GM12878 (cell line): ENCODE data around the gene MYL6B. TPM values are rescaled to one million over a fixed set of nuclear protein-coding genes. Genes with fewer than 3 reads are reported as not detected.

Source experiments
- BHLHE40 ChIP-seq, 2 experiments: fragments of 450-650 bp in 1 of 2; IDR thresholded peaks; 2 replicates each; pipeline ENCODE4 v1.6.1; 2011 to 2017; ENCODE audit warnings: low read depth in 2 of 2, borderline replicate concordance in 1 of 2, improper control_type of control experiment in 1 of 2, low read length in 1 of 2, mild to moderate bottlenecking in 1 of 2
- BRCA1 ChIP-seq: IDR thresholded peaks from 2 replicates; pipeline ENCODE4 v1.6.1; 2011; ENCODE audit warnings: low read depth, low read length, improper control_type of control experiment
- CBX5 ChIP-seq: sonication (generic); IDR thresholded peaks from 2 replicates; pipeline ENCODE4 v1.6.1; 2016; ENCODE audit warnings: low read depth, moderate library complexity, mild to moderate bottlenecking, inconsistent platforms
- EGR1 ChIP-seq, 2 experiments: IDR thresholded peaks; 1 replicate in 1 of 2; 2 replicates in 1 of 2; pipeline ENCODE4 v1.6.1; 2011 to 2012; ENCODE audit warnings: low read depth in 2 of 2, low read length in 2 of 2, borderline replicate concordance in 1 of 2, mild to moderate bottlenecking in 1 of 2, moderate library complexity in 1 of 2
- IKZF2 ChIP-seq, 2 experiments: fragments of 450-650 bp; IDR thresholded peaks; 2 replicates each; pipeline ENCODE4 v1.6.1; 2017; ENCODE audit warnings: mild to moderate bottlenecking in 2 of 2, moderate library complexity in 2 of 2
- POLR2AphosphoS2 ChIP-seq: IDR thresholded peaks from 2 replicates; pipeline ENCODE4 v1.6.1; 2011; ENCODE audit warnings: low read depth, mild to moderate bottlenecking, low read length, improper control_type of control experiment, moderate library complexity
- SMARCA5 ChIP-seq: fragments of 450-650 bp; IDR thresholded peaks from 2 replicates; pipeline ENCODE4 v1.6.1; 2017; ENCODE audit warnings: mild to moderate bottlenecking
- YY1 ChIP-seq: IDR thresholded peaks from 2 replicates; pipeline ENCODE4 v1.6.1; 2011; ENCODE audit warnings: low read depth, mild to moderate bottlenecking, low read length
- ZNF274 ChIP-seq: IDR thresholded peaks from one replicate; pipeline ENCODE4 v1.8.0; 2011; ENCODE audit not compliant: insufficient read length, insufficient read depth
- polyA plus RNA-seq, 11 experiments: library from polyadenylated mRNA; depleted of rRNA in 4 of 11; unstranded in 6 of 11; stranded (reverse) in 5 of 11; fragments of >200 nt; fragmentation: Nextera tagmentation in 4 of 11; fragmentation: Illumina TruSeq in 1 of 11; extraction: Ambion mirVana in 4 of 11; extraction: Trizol in 1 of 11; gene quantifications; 1 replicate in 1 of 11; 2 replicates in 10 of 11; pipeline versions ENCODE4 v1.2.1 to v1.2.3, GENCODE V29; 2011 to 2016; ENCODE audit warnings: inconsistent platforms in 2 of 11, missing spikeins in 2 of 11, low read depth in 1 of 11
- total RNA-seq, 4 experiments: library from RNA; depleted of rRNA in 3 of 4; stranded (reverse); fragments of >200 nt in 3 of 4; fragmentation: Illumina TruSeq in 1 of 4; extraction: Trizol in 1 of 4; gene quantifications; 2 replicates each; pipeline versions ENCODE4 v1.2.1 to v1.2.3, GENCODE V29; 2013 to 2021
- TF ChIP-seq, protein P1 (sequence below): fragments of 450-650 bp; IDR thresholded peaks from 2 replicates; pipeline ENCODE4 v1.6.1; 2016; ENCODE audit warnings: mild to moderate bottlenecking, moderate library complexity, borderline replicate concordance
- TF ChIP-seq, protein P2 (sequence below): fragments of 450-650 bp; IDR thresholded peaks from 2 replicates; pipeline ENCODE4 v1.6.1; 2017; ENCODE audit warnings: mild to moderate bottlenecking, moderate library complexity
- TF ChIP-seq, protein P3 (sequence below): IDR thresholded peaks from 2 replicates; pipeline ENCODE4 v1.6.1; 2012; ENCODE audit warnings: low read depth, low read length, improper control_type of control experiment

The MYL6B gene
- total and polyA plus RNA-seq, 10 of the 15 experiments (the other 5 are each of a cell fraction or from before 2014, with no cell fraction given): 75.5 to 153 (median 114) TPM

DNA sequence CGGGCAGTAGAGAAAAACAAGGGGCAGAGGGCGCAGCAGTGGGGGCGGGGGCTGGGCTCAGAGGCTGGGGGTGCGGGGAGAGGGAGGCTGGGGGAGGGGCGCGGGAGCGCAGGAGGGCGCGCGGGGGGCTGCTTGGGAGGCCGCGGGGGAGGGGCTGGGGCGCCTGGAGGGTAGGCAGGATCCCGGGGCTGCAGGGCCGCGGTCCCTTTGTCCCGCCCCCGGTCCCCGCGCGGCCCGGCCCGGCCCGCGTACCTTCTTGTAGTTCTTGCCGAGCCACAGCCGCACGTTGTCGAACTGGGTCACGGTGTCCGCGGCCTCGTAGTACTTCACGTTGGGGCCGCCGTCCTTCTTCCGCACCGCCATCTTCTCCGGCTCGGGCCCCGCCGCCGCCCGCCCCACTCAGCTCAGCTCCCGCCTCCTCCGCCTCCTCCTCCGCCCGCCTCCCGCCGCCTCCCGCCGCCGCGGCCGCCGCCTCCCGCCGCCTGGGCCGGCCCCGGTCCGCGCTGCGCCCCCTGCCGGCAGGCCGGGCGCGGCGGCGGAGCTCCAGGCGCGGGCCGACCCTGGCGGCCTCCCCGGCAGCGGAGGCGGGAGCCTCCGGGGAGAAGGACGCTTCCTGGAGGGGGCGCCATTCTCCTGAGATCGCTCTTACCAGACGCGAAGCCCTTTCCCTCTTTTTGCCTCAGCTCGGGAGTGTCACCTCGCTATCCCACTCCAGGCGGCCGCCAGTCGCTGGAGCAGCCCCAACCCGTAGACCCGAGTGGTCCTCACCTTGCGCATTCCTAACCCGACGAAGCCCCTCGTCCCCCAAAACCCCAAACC, 36.9 kb downstream of the MYL6B start, which contains the start of gene SMARCC2 (continued):
- TF ChIP-seq, protein P1, sequence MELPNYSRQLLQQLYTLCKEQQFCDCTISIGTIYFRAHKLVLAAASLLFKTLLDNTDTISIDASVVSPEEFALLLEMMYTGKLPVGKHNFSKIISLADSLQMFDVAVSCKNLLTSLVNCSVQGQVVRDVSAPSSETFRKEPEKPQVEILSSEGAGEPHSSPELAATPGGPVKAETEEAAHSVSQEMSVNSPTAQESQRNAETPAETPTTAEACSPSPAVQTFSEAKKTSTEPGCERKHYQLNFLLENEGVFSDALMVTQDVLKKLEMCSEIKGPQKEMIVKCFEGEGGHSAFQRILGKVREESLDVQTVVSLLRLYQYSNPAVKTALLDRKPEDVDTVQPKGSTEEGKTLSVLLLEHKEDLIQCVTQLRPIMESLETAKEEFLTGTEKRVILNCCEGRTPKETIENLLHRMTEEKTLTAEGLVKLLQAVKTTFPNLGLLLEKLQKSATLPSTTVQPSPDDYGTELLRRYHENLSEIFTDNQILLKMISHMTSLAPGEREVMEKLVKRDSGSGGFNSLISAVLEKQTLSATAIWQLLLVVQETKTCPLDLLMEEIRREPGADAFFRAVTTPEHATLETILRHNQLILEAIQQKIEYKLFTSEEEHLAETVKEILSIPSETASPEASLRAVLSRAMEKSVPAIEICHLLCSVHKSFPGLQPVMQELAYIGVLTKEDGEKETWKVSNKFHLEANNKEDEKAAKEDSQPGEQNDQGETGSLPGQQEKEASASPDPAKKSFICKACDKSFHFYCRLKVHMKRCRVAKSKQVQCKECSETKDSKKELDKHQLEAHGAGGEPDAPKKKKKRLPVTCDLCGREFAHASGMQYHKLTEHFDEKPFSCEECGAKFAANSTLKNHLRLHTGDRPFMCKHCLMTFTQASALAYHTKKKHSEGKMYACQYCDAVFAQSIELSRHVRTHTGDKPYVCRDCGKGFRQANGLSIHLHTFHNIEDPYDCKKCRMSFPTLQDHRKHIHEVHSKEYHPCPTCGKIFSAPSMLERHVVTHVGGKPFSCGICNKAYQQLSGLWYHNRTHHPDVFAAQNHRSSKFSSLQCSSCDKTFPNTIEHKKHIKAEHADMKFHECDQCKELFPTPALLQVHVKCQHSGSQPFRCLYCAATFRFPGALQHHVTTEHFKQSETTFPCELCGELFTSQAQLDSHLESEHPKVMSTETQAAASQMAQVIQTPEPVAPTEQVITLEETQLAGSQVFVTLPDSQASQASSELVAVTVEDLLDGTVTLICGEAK: no peak
- peak in 1 of 2 experiments; percentile 71; a peak in 2 of 3 replicates for TF ChIP-seq EGR1 (IDR thresholded peaks at IDR 0.05; ENCODE audit: borderline replicate concordance in 1 of 2, low read depth in 2 of 2, low read length in 2 of 2)
- peak in 1 of 2 experiments; percentile 72; a peak in 2 of 4 replicates for TF ChIP-seq IKZF2 (IDR thresholded peaks at IDR 0.05)
- TF ChIP-seq BHLHE40 (IDR thresholded peaks at IDR 0.05; ENCODE audit: borderline replicate concordance in 1 of 2, low read depth in 2 of 2, low read length in 1 of 2): peak in 1 of 2 experiments; percentile 60; a peak in 1 of 4 replicates
- TF ChIP-seq, protein P2, sequence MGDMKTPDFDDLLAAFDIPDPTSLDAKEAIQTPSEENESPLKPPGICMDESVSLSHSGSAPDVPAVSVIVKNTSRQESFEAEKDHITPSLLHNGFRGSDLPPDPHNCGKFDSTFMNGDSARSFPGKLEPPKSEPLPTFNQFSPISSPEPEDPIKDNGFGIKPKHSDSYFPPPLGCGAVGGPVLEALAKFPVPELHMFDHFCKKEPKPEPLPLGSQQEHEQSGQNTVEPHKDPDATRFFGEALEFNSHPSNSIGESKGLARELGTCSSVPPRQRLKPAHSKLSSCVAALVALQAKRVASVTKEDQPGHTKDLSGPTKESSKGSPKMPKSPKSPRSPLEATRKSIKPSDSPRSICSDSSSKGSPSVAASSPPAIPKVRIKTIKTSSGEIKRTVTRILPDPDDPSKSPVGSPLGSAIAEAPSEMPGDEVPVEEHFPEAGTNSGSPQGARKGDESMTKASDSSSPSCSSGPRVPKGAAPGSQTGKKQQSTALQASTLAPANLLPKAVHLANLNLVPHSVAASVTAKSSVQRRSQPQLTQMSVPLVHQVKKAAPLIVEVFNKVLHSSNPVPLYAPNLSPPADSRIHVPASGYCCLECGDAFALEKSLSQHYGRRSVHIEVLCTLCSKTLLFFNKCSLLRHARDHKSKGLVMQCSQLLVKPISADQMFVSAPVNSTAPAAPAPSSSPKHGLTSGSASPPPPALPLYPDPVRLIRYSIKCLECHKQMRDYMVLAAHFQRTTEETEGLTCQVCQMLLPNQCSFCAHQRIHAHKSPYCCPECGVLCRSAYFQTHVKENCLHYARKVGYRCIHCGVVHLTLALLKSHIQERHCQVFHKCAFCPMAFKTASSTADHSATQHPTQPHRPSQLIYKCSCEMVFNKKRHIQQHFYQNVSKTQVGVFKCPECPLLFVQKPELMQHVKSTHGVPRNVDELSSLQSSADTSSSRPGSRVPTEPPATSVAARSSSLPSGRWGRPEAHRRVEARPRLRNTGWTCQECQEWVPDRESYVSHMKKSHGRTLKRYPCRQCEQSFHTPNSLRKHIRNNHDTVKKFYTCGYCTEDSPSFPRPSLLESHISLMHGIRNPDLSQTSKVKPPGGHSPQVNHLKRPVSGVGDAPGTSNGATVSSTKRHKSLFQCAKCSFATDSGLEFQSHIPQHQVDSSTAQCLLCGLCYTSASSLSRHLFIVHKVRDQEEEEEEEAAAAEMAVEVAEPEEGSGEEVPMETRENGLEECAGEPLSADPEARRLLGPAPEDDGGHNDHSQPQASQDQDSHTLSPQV: no peak
- TF ChIP-seq ZNF274: no peak
- peak; percentile 90 for TF ChIP-seq YY1
- TF ChIP-seq, protein P3, sequence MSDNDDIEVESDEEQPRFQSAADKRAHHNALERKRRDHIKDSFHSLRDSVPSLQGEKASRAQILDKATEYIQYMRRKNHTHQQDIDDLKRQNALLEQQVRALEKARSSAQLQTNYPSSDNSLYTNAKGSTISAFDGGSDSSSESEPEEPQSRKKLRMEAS: 0 out of 2 replicates have a peak, but pooled peaks have one; percentile 1
- TF ChIP-seq SMARCA5: peak; percentile 100
- TF ChIP-seq POLR2AphosphoS2: no peak
- no peak for TF ChIP-seq BRCA1
- TF ChIP-seq CBX5: no peak
